ENCODE data around the gene MAML2.

Gene MAML2

GRCh38 chr11:96074551-96075310 is 268.3 kb downstream of the MAML2 start:
- TF ChIP-seq, protein P1, sequence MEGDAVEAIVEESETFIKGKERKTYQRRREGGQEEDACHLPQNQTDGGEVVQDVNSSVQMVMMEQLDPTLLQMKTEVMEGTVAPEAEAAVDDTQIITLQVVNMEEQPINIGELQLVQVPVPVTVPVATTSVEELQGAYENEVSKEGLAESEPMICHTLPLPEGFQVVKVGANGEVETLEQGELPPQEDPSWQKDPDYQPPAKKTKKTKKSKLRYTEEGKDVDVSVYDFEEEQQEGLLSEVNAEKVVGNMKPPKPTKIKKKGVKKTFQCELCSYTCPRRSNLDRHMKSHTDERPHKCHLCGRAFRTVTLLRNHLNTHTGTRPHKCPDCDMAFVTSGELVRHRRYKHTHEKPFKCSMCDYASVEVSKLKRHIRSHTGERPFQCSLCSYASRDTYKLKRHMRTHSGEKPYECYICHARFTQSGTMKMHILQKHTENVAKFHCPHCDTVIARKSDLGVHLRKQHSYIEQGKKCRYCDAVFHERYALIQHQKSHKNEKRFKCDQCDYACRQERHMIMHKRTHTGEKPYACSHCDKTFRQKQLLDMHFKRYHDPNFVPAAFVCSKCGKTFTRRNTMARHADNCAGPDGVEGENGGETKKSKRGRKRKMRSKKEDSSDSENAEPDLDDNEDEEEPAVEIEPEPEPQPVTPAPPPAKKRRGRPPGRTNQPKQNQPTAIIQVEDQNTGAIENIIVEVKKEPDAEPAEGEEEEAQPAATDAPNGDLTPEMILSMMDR (conservative IDR thresholded peaks at IDR 0.05; ENCODE audit: control insufficient read depth, insufficient read depth, low read depth, low read length), result no peak
- no peak overlapping the region for H3K4me3 ChIP-seq (ENCODE audit: control insufficient read depth, low read depth, low read length)
- DNase-seq (ENCODE audit: low read depth), result no peak

- H3K4me3 ChIP-seq (ENCODE audit: control insufficient read depth, low read depth, low read length), result no peak overlapping the region
- TF ChIP-seq, protein P1 (conservative IDR thresholded peaks at IDR 0.05; ENCODE audit: control insufficient read depth, insufficient read depth, low read depth, low read length), result no peak
- DNase-seq (ENCODE audit: low read depth), result no peak
Measured at GRCh38 chr11:96073536-96073935, 269.5 kb downstream of the MAML2 start.

DNA sequence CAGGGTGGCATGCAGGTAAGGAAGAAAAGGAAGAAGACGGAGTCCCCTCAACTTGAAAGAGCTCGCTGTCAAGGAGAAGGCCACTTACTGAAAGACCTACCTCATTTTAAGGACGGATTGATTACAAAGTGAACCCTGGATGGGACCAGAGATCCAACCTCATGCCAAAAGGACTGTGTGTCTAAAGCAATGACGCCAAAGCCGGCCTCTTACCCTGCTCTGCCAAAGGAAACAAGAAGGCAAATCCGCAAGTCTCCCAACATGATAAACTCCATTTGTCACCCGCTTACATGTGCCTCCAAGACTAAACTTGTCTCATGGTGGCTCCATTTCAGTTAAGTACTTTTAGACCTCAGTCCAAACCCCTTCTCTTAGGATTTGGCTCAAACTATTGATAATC is 270.4 kb downstream of the MAML2 start:
- no peak overlapping the region for H3K4me3 ChIP-seq (ENCODE audit: control insufficient read depth, low read depth, low read length)
- TF ChIP-seq, protein P1 (conservative IDR thresholded peaks at IDR 0.05; ENCODE audit: control insufficient read depth, insufficient read depth, low read depth, low read length), result no peak
- no peak for DNase-seq (ENCODE audit: low read depth)

GRCh38 chr11:96070453-96070852 is 272.5 kb downstream of the MAML2 start:
- TF ChIP-seq, protein P1 (conservative IDR thresholded peaks at IDR 0.05; ENCODE audit: control insufficient read depth, insufficient read depth, low read depth, low read length), result no peak
- no peak for DNase-seq (ENCODE audit: low read depth)
- H3K4me3 ChIP-seq (ENCODE audit: control insufficient read depth, low read depth, low read length), result no peak overlapping the region

GRCh38 chr11:96067160-96067559 is 275.8 kb downstream of the MAML2 start:
- H3K4me3 ChIP-seq (ENCODE audit: control insufficient read depth, low read depth, low read length), result no peak overlapping the region
- TF ChIP-seq, protein P1 (conservative IDR thresholded peaks at IDR 0.05; ENCODE audit: control insufficient read depth, insufficient read depth, low read depth, low read length), result no peak
- DNase-seq (ENCODE audit: low read depth), result no peak

- TF ChIP-seq, protein P1 (conservative IDR thresholded peaks at IDR 0.05; ENCODE audit: control insufficient read depth, insufficient read depth, low read depth, low read length), result no peak
- DNase-seq (ENCODE audit: low read depth), result no peak
Measured at GRCh38 chr11:96065379-96065778, 277.6 kb downstream of the MAML2 start.

More at GRCh38 chr11:96065379-96065778, 277.6 kb downstream of the MAML2 start:
- H3K4me3 ChIP-seq (ENCODE audit: control insufficient read depth, low read depth, low read length), result no peak overlapping the region
